ENCODE data around the gene DDX25.
"Not testable (repeated sequence)": the region's sequence is repeated elsewhere in the genome, so short reads cannot be mapped to it uniquely, and the experiment has no call there.

The DDX25 gene

GRCh38 chr11:125903711-125904659 lies at the start of gene DDX25:
Gene DDX25 (plus strand): TSS chr11:125904508. CDS start chr11:125904518, 10 bp downstream.
- no peak for DNase-seq

GRCh38 chr11:125857670-125858069 lies 46.6 kb upstream of the DDX25 start:
- not testable (repeated sequence) for DNase-seq

GRCh38 chr11:125862786-125863185 lies 41.5 kb upstream of the DDX25 start:
- not testable (repeated sequence) for DNase-seq

- DNase-seq: not testable (repeated sequence)
Observed at GRCh38 chr11:125865354-125865753, 39.0 kb upstream of the DDX25 start.

GRCh38 chr11:125869521-125869920 lies 34.8 kb upstream of the DDX25 start:
- DNase-seq: no peak

- DNase-seq: no peak
Observed at GRCh38 chr11:125871391-125872137, 32.7 kb upstream of the DDX25 start.

- DNase-seq: no peak
Observed at GRCh38 chr11:125872138-125872491, 32.2 kb upstream of the DDX25 start.

- DNase-seq: no peak
Observed at GRCh38 chr11:125873881-125874555, 30.3 kb upstream of the DDX25 start.

GRCh38 chr11:125874556-125875124 lies 29.7 kb upstream of the DDX25 start:
- DNase-seq: peak; percentile 51

- no peak for DNase-seq
Observed at GRCh38 chr11:125881291-125881690, 23.0 kb upstream of the DDX25 start.

GRCh38 chr11:125883375-125883774 lies 20.9 kb upstream of the DDX25 start:
- DNase-seq: no peak

- DNase-seq: peak; percentile 78
Observed at GRCh38 chr11:125886997-125887372, 17.3 kb upstream of the DDX25 start.

GRCh38 chr11:125887373-125888324 lies 16.7 kb upstream of the DDX25 start, which contains the start of gene HYLS1:
Gene HYLS1 (plus strand): TSS chr11:125887668. CDS start chr11:125899369, 11,701 bp downstream.
- DNase-seq: peak; percentile 97

GRCh38 chr11:125890447-125891100 lies 13.7 kb upstream of the DDX25 start:
- no peak for DNase-seq

GRCh38 chr11:125892071-125892470 lies 12.2 kb upstream of the DDX25 start:
- DNase-seq: no peak

- DNase-seq: no peak
Observed at GRCh38 chr11:125892994-125893393, 11.3 kb upstream of the DDX25 start.

- DNase-seq: no peak
Observed at GRCh38 chr11:125901872-125902271, 2.4 kb upstream of the DDX25 start.

- no peak for DNase-seq
Observed at GRCh38 chr11:125902277-125902926, 1.9 kb upstream of the DDX25 start.

GRCh38 chr11:125902927-125903710 lies 1.2 kb upstream of the DDX25 start, which contains the start of gene PUS3:
Gene PUS3 (minus strand): TSS chr11:125903206. CDS start chr11:125896284, 6,922 bp downstream.
- peak; percentile 94 for DNase-seq

- no peak for DNase-seq
Observed at GRCh38 chr11:125904678-125905077, 370 bp downstream of the DDX25 start.
